Umbilical cord (tissue), 2 donors: ENCODE results near the gene ZC3HAV1. TPM values are rescaled to one million over a fixed set of nuclear protein-coding genes. Genes with fewer than 3 reads are reported as not detected.
"Not testable (repeated sequence)": the region's sequence is repeated elsewhere in the genome, so short reads cannot be mapped to it uniquely, and the experiment has no call there.

Source experiments
- DNase-seq: peaks from one replicate; pipeline ENCODE4 v3.0.0-alpha.2; 2015; ENCODE audit warnings: low spot score
- total RNA-seq: library from RNA; depleted of rRNA; stranded (reverse); fragments of >200 nt; gene quantifications from one replicate; pipeline ENCODE4 v1.2.3, GENCODE V29; 2014; ENCODE audit warnings: low replicate concordance; ENCODE audit not compliant: insufficient read depth

Gene ZC3HAV1
- total RNA-seq, 1 donor from 2014 or later: 24.1 TPM

DNA sequence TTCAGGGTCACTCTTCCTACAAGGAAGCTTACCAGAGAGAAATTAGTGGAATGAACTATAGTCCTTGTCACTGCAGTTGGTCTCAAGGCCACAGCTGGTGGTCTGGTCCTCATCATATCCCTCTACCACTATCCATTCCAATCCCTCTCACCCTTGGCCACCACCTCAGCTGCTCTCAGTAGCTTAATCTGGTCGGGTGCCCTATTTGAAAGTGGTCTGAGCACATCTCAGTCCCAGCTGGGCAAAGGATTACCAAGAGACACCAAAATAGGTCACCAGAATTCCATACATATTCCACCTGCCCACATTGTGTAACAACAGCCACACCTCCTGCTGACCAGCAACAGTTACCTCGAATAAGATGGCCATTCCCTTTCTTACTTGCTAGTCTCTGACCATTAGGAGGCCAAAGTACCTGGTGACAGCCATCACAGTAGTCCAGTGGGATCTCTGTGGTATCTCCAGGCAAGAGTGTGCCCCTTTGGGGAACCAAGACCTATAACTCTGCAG is 3.3 kb upstream of the ZC3HAV1 start:
- DNase-seq: no peak

DNA sequence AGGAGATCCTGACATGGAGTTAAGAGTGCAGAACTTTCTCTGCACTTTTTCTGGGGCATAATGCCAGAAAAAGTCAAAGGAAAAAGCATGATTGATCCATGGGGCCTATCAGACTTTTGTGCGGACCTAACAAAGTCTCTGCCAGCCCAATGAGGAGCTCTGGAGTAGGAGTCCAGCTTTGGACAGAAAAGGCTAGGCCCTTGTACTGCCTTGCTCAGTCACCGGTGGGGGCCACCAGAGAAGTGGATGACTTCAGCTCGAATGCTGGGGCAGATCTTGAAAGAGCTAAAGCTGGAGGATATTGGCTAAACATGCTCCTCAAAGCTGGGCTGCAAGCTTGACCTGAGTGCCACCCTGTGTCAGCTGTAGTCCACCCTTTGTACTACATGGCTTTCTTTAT is 2.8 kb upstream of the ZC3HAV1 start:
- no peak for DNase-seq

DNA sequence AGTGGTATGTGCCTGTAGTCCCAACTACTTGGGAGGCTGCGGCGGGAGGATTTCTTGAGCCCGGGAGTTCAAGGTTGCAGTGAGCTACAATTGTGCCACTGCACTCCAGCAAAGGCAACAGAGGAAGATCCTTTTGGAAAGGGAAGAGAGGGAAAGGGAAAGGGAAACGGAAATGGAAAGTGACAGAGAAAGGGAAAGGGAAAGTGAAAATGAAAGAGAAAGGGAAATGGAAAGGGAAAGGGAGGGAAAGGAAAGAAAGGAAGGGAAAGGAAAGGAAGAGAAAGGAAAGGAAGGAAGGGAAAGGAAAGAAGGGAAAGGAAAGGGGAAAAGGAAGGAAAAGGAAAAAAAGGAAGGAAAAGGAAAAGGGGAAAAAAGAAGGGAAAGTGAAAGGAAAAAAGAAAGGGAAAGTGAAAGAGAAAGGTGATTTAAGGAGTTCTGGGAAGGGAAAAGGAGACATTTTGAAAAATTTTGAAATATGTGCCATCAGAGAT is 2.3 kb upstream of the ZC3HAV1 start:
- DNase-seq: no peak

DNA sequence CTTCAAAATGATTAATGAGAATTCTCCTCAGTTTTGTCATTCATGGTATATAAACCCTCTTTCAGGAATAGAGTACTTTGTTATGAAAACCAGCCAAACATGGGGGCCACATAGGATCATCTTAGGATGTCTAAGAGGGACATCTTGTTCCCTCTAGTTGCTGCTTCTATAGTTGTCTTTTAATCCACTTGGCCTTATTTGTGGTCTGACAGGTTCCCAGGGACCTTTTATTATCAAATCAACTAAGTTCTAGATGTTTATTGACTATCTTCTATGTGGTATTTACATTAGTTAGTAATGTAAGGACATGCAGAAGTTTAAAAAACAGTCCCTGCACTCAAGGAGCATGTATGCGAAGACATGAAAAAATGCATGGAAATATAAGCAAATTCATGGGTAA is 1.6 kb upstream of the ZC3HAV1 start:
- no peak for DNase-seq

DNA sequence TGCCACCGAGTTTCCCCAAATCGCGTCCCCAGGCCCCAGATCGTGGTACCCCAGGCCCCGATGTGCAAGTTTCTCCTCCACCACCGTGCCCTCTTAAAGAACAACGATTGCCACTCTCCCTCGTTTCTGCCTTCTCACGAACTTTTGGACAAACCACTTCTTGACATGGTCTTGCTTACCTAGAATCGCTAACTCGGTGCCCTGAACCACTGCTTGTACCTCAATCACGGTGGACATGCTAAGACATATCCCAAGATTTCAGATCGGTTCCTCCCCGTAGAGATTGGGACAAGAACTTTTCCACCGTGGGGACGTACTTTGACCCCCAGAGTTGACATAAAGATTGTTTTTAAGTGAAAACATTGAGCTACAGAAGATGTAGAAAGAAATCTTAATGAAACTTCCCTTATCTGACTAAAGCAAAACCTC is 477 bp upstream of the ZC3HAV1 start:
- no peak for DNase-seq

DNA sequence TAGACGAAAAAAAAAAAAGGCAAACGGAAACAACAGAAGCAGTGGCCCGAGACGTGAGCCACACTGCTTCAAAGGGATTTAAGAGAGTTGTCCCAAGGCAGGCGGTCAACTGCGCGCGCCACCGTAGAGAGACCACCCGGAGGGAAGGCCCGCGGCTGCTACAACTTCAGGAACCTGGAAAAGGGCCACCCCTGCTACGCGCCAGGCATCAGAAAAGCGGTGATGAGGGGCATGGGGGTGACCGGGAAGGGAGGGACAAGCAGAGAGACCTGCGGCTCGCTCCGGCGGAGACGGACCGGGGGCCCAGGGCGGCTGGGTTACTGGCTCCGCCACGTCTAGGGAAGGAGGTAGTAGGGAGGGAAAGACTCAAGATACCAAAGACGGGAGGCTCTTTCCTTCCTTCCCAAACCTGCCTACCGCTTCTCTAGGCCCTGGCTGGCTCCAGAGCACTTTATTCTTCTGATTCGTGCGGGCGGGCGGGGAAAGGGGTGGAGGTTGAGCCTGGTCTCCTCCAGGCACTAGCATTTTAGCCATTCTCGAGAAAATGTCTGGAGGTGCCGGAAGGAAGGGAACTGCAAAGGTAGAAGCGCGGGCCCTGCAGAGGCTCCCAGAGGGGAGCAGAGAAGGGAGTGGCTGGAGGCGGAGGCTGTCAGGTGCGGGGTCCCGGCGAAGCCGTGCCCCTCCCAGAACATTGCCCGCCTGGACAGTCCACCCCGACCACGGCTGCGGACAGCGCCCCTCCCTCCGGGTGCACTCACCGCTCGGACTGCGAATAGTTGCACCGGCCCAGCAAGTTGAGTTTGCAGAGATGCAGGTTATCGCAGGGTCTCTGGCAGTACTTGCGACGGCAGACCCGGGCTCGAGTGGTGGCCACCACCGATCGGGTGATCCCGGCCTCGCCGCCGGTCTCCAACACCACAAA is 993 bp downstream of the ZC3HAV1 start:
- DNase-seq: peak; percentile 22

DNA sequence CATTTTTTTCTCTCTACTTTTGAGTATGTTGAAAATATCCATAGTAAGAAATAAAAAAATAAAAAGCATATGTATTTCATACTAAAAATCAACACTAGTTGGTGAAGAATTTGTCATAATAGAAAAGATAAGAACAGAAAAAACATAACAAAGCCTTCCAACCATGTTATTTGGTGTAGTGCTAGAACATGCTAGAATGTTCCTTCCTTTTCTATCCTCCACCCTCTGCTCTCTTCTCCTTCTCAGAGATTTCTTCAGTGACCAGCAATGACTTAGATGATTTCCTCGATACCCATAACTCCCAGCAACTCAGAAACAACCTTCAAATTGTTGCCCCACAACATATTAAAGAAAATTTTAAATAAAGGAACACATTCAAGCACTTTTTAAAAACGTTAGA is 2.6 kb downstream of the ZC3HAV1 start:
- no peak for DNase-seq

DNA sequence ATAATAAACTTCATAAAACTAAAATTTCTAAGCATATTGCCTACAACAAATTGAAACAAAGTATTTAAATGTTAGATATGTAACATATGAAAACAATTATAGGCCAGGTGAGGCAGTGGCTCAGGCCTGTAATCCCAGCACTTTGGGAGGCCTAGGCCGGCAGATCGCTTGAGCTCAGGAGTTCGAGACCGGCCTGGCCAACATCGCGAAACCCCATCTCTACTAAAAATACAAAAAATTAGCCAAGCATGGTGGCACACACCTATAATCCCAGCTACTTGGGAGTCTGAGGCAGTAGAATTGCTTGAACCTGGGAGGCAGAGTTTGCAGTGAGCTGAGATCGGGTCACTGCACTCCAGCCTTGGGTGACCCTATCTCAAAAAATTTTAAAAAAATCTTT is 3.3 kb downstream of the ZC3HAV1 start:
- DNase-seq: not testable (repeated sequence)

DNA sequence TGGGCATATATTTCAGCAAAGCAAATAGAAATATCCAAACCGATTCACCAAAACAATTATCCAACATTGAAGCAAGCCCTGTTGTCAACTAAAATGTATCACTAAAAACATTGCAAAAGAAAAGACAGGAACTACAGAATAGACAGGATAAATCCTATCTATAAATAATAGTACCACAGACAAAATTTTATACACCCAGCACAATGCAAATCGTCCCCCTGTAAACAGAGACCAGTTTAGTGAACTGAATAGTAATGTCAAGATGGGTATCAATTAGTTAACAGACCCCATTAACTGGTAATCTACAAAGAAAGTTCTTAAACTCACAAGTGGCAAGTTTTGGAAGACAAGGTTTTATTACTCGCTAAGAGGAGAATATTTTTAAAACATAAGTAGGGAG is 4.0 kb downstream of the ZC3HAV1 start:
- DNase-seq: no peak

DNA sequence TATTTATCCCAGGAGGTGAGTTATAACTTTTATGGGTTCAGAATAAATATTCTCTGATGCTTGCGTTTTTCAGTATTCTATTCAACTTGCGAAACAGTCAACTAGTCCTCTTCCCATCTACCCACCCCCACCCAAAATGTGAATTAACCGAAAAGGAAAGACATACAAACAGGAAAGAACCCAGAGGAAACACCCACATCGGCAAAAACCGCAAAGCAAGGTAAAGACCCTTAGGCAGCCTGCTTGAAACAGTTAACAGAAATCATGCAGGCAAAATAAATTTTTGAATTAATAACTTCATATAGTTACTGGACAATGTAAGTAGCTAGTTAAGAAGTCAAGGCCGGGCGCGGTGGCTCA is 5.4 kb downstream of the ZC3HAV1 start:
- no peak for DNase-seq

DNA sequence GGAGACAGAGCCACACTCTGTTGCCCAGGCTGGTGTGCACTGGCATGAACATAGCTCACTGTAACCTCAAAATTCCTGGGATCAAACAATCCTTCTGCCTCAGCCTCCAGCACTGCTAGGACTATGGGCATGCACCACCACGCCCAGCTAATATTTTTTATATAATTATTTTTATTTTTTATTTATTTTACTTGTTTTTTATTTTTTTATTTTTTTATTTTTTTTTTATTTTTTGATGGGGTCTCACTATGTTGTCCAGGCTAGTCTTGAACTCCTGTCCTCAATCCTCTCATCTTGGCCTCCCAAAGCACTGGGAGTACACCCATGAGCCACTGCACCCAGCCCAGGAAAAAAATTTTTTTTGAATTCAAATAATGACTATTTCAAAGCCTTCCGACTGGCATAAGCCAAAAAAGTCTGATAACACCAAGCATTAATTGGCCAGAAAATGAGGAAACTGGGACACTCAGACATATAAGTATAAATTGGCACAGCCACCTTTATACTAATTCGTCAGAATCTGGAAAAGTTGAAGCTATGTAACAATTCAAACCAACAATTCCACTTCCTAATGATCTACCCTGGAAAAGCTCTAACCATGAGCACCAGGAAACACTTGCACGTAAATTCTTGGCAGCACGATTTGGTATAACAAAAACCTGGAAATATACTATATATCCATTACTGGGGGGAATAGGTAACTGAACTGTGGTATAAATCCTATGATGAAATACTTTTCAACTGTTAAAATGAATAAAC is 6.3 kb downstream of the ZC3HAV1 start:
- no peak for DNase-seq

DNA sequence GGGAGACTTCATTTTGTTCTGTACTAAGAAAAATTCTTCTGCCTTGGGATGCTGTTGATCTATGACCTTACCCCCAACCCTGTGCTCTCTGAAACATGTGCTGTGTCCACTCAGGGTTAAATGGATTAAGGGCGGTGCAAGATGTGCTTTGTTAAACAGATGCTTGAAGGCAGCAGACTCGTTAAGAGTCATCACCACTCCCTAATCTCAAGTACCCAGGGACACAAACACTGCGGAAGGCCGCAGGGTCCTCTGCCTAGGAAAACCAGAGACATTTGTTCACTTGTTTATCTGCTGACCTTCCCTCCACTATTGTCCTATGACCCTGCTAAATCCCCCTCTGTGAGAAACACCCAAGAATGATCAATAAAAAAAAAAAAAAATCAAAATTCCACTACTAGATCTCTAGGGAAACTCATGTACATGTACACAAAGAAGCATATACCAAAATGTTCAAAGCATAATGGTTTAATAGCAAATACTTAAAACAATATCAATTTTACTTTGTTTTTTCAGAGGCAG is 7.8 kb downstream of the ZC3HAV1 start:
- DNase-seq: not testable (repeated sequence)

DNA sequence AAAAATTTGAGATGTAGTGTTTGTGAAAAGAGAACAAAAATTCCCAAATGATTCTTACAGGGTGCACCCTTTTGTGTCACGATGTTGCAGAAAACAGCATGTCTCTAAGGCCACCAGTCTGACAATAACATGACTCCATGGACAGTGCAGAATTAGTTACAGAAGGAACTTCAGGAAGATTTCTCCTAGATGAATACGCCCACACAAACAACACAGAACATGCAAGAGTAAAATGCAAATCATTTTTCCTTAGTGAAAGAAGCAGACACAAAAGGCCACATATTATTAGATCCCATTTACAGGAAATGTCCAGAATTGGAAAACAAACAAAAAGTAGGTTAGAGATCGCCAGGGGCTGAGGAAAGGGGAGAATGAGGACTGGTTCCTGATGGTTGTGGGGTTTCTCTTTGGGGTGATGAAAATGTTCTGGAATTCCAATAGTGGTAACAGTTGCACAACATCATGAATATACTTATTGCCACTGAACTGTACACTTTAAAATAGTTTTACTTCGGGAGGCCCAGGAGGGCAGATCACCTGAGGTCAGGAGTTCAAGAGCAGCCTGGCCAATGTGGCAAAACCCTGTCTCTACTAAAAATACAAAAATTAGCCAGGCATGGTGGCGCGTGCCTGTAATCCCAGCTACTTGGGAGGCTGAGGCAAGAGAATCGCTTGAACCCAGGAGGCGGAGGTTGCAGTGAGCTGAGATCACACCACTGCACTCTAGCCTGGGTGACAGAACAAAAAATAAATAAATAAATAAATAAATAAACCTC is 10.2 kb downstream of the ZC3HAV1 start:
- no peak for DNase-seq

DNA sequence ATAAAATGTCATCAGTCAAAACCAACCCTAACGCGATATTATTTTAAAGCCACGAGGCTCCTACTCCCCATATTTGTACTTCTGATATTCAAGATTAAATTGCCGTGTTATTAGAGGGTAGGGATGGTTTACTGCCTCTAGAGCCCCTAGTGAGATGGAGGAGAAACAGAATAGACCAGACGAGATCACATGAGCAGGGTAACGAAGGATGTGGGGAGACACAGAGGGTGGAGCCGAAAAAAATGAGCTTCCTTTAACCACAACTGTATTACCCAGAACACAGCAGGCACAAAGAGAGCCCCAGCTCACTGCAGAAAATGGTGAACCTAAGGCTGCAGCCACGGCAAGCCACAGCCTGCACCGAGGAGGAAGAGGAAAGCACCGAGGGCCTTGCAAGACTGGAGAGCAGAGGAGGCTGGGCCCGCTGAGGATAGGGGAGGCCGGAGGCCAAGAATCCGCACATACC is 14.3 kb downstream of the ZC3HAV1 start:
- DNase-seq: peak; percentile 18

DNA sequence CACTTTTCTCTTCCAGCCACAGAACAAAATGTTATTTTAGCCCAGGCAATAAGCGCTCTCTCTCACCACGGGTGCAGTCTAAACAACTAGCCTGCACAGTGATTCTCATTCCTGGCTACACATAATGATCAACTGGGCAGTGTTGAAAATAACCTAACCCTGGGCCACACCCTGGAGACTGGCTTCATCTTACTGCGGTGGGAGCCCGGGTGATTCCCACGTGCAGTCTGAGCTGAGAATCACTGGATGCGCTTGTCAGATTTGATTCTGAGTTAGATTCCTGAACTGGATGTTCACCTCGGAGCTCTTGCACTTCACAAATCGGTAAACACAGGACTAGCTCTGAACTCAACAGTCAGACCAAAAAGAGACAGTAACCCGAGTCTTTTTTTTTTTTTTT is 14.9 kb downstream of the ZC3HAV1 start:
- no peak for DNase-seq

DNA sequence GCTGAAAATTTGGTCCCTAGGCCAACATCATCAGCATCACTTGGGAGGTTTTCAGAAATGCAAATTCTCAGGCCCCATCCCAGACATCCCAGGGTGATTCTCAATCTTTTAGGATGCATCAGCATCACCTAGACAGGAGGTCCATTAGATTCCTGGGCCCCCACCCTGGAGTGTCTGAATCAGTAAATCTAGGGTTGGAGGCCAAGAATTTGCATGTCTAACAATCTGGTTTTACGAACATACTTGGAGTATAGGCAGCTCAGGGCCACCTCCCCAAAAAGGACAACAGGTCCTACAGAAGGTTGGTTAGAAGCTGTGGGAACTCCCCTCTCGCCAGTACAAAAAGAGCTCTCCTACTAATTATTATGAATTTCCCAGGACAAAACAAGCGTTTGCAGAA is 15.5 kb downstream of the ZC3HAV1 start:
- no peak for DNase-seq

DNA sequence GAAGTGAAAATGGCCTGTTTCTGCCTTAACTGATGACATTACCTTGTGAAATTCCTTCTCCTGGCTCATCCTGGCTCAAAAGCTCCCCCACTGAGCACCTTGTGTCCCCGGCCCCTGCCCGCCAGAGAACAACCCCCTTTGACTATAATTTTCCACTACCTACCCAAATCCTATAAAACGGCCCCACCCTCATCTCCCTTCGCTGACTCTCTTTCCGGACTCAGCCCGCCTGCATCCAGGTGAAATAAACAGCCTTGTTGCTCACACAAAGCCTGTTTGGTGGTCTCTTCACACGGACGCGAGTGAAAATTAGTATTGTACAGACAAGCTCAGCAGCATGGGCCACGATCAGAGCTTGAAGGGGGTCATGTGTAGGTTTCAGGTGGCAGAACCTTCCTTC is 16.0 kb downstream of the ZC3HAV1 start:
- DNase-seq: not testable (repeated sequence)

DNA sequence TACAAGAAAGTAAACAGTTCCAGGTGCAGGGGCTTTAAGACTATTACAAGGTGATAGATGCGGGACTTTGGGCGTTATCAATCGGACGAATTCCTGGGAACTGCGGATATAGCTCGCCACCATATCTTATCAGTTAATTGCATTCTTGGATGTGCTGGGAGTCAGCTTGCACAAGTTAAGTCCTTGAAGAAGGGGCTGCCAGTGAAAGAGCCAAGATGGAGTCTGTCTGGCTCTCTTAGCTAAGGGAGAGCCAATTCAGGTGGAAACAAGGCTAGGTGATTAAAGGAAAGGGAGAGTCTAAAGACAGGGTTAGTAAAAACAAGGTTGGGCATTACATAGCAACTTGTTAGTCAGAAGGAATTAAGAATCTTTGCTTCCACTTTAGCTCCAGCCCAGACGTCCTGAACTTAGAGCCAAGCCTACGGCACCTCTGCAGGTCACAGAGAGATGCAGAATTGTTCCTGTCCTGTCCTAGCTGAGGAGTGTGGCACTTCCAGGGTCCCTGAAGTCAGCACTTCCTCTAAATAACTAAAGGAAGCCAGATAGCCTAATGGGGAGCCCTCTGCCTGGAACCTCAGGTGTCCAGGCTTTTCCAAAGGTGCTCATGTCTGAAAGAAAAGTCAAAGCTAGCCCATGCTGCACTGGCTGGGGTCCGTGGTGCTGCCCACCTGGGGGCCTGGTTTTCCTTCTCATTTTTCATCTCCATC is 17.3 kb downstream of the ZC3HAV1 start:
- DNase-seq: no peak

DNA sequence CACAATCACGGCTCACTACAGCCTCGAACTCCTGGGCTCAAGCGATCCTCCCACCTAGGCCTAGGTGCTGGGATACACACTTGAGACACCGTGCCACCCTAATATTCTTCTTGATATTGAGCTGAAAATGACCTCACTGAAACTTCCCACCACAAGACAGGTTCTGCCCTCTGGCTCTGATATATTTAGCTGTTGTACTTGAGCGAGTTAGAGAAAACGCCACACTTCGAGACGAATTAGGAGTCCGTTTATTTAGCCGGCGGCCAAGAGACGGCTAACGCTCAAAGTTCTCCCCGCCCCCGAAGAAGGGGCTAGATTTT is 17.9 kb downstream of the ZC3HAV1 start:
- DNase-seq: no peak

DNA sequence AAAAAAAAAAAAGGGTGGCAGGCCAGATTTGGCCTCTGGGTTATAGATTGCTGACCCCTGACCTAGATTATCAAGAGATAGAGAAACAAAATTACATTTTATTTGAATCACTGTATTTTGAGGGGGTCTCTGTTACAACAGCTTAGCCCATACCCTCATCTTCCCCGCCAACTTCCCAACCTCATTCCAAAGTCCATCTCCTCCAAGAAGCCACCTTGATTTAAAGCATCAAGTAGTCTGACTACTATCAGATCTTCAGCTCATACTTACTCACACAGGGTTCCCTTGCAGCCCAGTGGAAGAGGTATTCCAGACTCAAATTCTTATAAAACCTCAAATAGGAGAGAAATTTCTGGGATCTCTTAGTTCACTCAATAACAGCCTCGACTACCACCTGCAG is 20.4 kb downstream of the ZC3HAV1 start:
- no peak for DNase-seq

DNA sequence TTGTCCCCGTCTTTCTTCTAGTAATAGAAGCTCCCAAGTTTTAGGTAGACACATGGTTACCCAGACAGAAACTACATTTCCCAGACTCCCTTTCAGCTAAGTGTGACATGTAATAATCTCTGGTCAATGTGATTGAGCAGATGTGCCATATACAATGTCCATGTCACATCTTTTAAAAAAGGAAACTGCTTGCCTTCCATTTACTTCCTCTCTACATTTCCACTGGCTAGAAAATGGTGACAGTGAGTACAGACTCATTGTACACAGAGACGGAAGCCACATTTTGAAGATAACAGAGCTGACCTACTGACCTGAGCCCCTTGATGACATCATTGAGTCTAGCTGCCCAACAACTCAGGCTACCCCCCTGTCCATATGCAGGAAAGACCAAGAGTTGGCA is 21.3 kb downstream of the ZC3HAV1 start:
- no peak for DNase-seq
